IMR-90 (cell line): ENCODE results near the gene TBX4. TPM values are rescaled to one million over a fixed set of nuclear protein-coding genes. Genes with fewer than 3 reads are reported as not detected.

Source experiments
- ATAC-seq: fragments of 200-7000 bp; cut with Tn5 transposase; 2 replicates; pipeline ENCODE4 v1.9.1; 2020; ENCODE audit warnings: low read depth, mild to moderate bottlenecking, moderate library complexity
- BruUV-seq: library from RNA; stranded (reverse); fragments of 400-500 nt; replicated peaks from 2 replicates; lab custom pipeline; 2021; lab: Mats Ljungman, UMichigan
- CTCF ChIA-PET: fragments of 300-600 bp; formaldehyde crosslinking; extraction: SDS; loops from one replicate; lab custom pipeline; 2021; ENCODE audit warnings: antibody characterized with exemption; lab: Yijun Ruan, JAX
- POLR2A ChIA-PET: fragments of 300-600 bp; sonication (Branson Sonifier 250); formaldehyde crosslinking; loops from one replicate; lab custom pipeline; 2022; ENCODE audit warnings: antibody characterized with exemption; ENCODE audit not compliant: unreplicated experiment; lab: Charles Lee
- DNase-seq: peaks from one replicate; pipeline ENCODE4 v3.0.0; 2013
- H2AFZ ChIP-seq: replicated peaks from 2 replicates; pipeline ENCODE3; 2013; ENCODE audit warnings: low read length, mild to moderate bottlenecking; ENCODE audit not compliant: poor library complexity
- H2AK5ac ChIP-seq: 2 replicates; pipeline ENCODE4 v1.6.1; 2013; ENCODE audit warnings: low read depth, low read length, inconsistent platforms
- H2AK9ac ChIP-seq: replicated peaks from 2 replicates; pipeline ENCODE3; 2013; ENCODE audit warnings: mild to moderate bottlenecking, low read depth, low read length, moderate library complexity; ENCODE audit not compliant: poor library complexity
- H2BK120ac ChIP-seq: 2 replicates; pipeline ENCODE4 v1.6.1; 2013; ENCODE audit warnings: low read depth, low read length, inconsistent platforms
- H2BK15ac ChIP-seq: 3 replicates; pipeline ENCODE4 v1.6.1; 2013; ENCODE audit warnings: low read depth, low read length, inconsistent platforms
- H2BK20ac ChIP-seq: 2 replicates; pipeline ENCODE4 v1.6.1; 2013; ENCODE audit warnings: low read depth, mild to moderate bottlenecking, inconsistent platforms, low read length, moderate library complexity
- H2BK5ac ChIP-seq: 2 replicates; pipeline ENCODE4 v1.6.1; 2013; ENCODE audit warnings: mild to moderate bottlenecking, low read depth, low read length, inconsistent platforms; ENCODE audit not compliant: poor library complexity, severe bottlenecking
- H3K14ac ChIP-seq: replicated peaks from 2 replicates; pipeline ENCODE4 v1.6.1; 2013; ENCODE audit warnings: low read depth, low read length, inconsistent platforms
- H3K18ac ChIP-seq: 2 replicates; pipeline ENCODE4 v1.6.1; 2013; ENCODE audit warnings: low read depth, low read length, control low read depth
- H3K23ac ChIP-seq: 2 replicates; pipeline ENCODE4 v1.6.1; 2013; ENCODE audit warnings: low read depth, low read length, inconsistent platforms
- H3K27ac ChIP-seq: 2 replicates; pipeline ENCODE4 v1.5.1; 2013; ENCODE audit warnings: mild to moderate bottlenecking, control low read depth, low read length; ENCODE audit not compliant: insufficient read depth
- H3K27me3 ChIP-seq: 2 replicates; pipeline ENCODE4 v1.6.1; 2013; ENCODE audit warnings: low read length; ENCODE audit not compliant: control insufficient read depth, insufficient read depth
- H3K36me3 ChIP-seq: 2 replicates; pipeline ENCODE4 v1.6.1; 2013; ENCODE audit warnings: low read length, mixed read lengths; ENCODE audit not compliant: control insufficient read depth, insufficient read depth
- H3K4ac ChIP-seq: 2 replicates; pipeline ENCODE4 v1.6.1; 2013; ENCODE audit warnings: low read depth, low read length, inconsistent platforms
- H3K4me1 ChIP-seq: 2 replicates; pipeline ENCODE4 v1.6.1; 2013; ENCODE audit warnings: low read length, mixed read lengths; ENCODE audit not compliant: control insufficient read depth, insufficient read depth
- H3K4me2 ChIP-seq: 2 replicates; pipeline ENCODE4 v1.6.1; 2013; ENCODE audit warnings: low read depth, mild to moderate bottlenecking, control low read depth, low read length, moderate library complexity
- H3K4me3 ChIP-seq: 2 replicates; pipeline ENCODE4 v1.5.1; 2013; ENCODE audit warnings: low read depth, mild to moderate bottlenecking, control low read depth, low read length, moderate library complexity; ENCODE audit not compliant: insufficient read depth
- H3K56ac ChIP-seq: 2 replicates; pipeline ENCODE4 v1.6.1; 2013; ENCODE audit warnings: low read length, inconsistent platforms; ENCODE audit not compliant: insufficient read depth; ENCODE audit errors: extremely low read depth
- H3K79me1 ChIP-seq, 2 experiments: 2 replicates each; pipeline ENCODE4 v1.6.1; 2013; ENCODE audit warnings: low read length in 2 of 2, inconsistent platforms in 1 of 2, low read depth in 1 of 2
- H3K9ac ChIP-seq: 2 replicates; pipeline ENCODE4 v1.6.1; 2013; ENCODE audit warnings: low read depth, low read length, control low read depth
- H3K9me1 ChIP-seq: 2 replicates; pipeline ENCODE4 v1.6.1; 2013; ENCODE audit warnings: low read length, inconsistent platforms; ENCODE audit not compliant: insufficient read depth
- H3K9me3 ChIP-seq: 2 replicates; pipeline ENCODE4 v1.6.1; 2013; ENCODE audit warnings: low read length; ENCODE audit not compliant: control insufficient read depth, insufficient read depth
- H4K20me1 ChIP-seq: 2 replicates; pipeline ENCODE4 v1.6.1; 2013; ENCODE audit warnings: low read length, inconsistent platforms; ENCODE audit not compliant: insufficient read depth
- H4K5ac ChIP-seq: 2 replicates; pipeline ENCODE4 v1.6.1; 2013; ENCODE audit warnings: mild to moderate bottlenecking, low read depth, low read length, control low read depth
- H4K8ac ChIP-seq, 2 experiments: 2 replicates each; pipeline ENCODE4 v1.6.1; 2013; ENCODE audit warnings: low read depth in 2 of 2, low read length in 2 of 2, control low read depth in 1 of 2, inconsistent platforms in 1 of 2
- H4K91ac ChIP-seq: 2 replicates; pipeline ENCODE4 v1.6.1; 2013; ENCODE audit warnings: low read depth, low read length, inconsistent platforms; ENCODE audit not compliant: insufficient read depth
- BHLHE40 ChIP-seq: fragments of 150-350 bp; IDR thresholded peaks from 2 replicates; pipeline ENCODE4 v1.6.1; 2016; ENCODE audit warnings: mild to moderate bottlenecking, low read depth, low read length
- MXI1 ChIP-seq: IDR thresholded peaks from 2 replicates; pipeline ENCODE4 v1.6.1; 2012; ENCODE audit warnings: low read depth, mild to moderate bottlenecking, low read length, moderate library complexity, borderline replicate concordance
- POLR2A ChIP-seq: IDR thresholded peaks from 2 replicates; pipeline ENCODE4 v1.6.1; 2012; ENCODE audit warnings: mild to moderate bottlenecking, low read depth, low read length
- WGBS, 2 experiments: methylation state at CpG; one replicate each; pipeline versions ENCODE4 v1.1.5 to v1.1.7; 2013; ENCODE audit warnings: missing lambda C conversion rate in 2 of 2; ENCODE audit not compliant: insufficient read length in 1 of 2; ENCODE audit errors: extremely low coverage in 2 of 2; 5-methylcytosine and 5-hydroxymethylcytosine counted together
- dilution Hi-C: fragments of 300-500 bp; cut with HindIII; formaldehyde crosslinking; loops from one replicate; pipeline ENCODE4 v1.14.3; 2018; ENCODE audit warnings: low sequenced_read_pairs; ENCODE audit not compliant: unreplicated experiment
- in situ Hi-C: fragments of 300-500 bp; cut with MboI; formaldehyde crosslinking; loops from 3 replicates; pipeline ENCODE4 v1.14.3; 2019; ENCODE audit warnings: low sequenced_read_pairs, inconsistent platforms, mixed read lengths
- intact Hi-C: fragments of 100-400 bp; cut with micrococcal nuclease; formaldehyde crosslinking; loops from 2 replicates; pipeline ENCODE4 v1.10.0; 2022
- polyA plus RNA-seq, 3 experiments: library from polyadenylated mRNA; depleted of rRNA; stranded (reverse); fragments of >200 nt; gene quantifications; 2 replicates each; pipeline ENCODE4 v1.2.3, GENCODE V29; 2012; ENCODE audit warnings: low replicate concordance in 1 of 3
- total RNA-seq: library from RNA; depleted of rRNA; stranded (reverse); fragments of >200 nt; gene quantifications from 2 replicates; pipeline ENCODE4 v1.2.3, GENCODE V29; 2012

The TBX4 gene
- total and polyA plus RNA-seq, 2 of the 4 experiments (the other 2 are of a cell fraction) = 0.05 TPM; not detected in 1

DNA sequence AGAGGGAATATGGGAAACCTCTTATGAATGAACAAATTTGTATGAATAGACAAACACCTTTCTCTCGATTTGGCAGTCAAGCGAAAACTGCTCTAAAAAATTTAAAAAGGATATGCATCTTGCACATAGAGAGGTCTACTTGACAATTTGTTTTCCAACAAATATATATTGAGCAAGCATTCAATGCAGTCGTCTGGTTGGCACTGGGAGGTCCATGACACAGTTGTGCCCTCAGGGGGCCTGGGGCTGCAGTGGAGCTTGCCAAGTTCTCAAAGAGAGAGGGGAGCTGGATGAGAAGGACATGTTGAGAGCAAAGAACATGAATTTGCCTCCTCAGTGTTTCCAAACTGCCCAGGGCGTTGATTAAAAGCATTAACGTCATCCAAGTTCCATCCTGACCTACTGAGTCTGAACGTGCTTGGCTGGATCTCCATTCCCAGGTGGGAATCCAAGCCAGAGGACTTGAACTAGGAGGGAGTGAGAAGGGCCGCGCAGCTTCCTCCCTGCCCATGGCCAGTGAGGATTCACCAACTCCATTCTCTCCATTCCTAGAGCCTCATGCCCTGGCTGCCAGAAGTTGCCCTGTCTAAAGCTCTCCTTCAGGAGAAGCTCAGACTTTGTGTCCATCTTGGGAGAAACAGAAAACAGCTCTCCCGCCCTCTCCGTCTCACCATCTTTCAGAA, 28.1 kb upstream of the TBX4 start:
- Histone ChIP-seq H3K4me2 (no peak overlapping the region), H3K18ac (no peak overlapping the region), H2BK20ac (no peak overlapping the region), H2BK120ac (no peak overlapping the region), H4K8ac (no peak overlapping the region), H3K4me1 (peaks cover 1% of the 10 kb centered on the region; the same call in 1 of the 2 replicates), H3K9me1 (peaks cover 4% of the 10 kb centered on the region; the same call in 1 of the 2 replicates), H3K14ac (no peak overlapping the region), H4K20me1 (no peaks in the 10 kb centered on the region), H3K9me3 (no peaks in the 10 kb centered on the region; the same call in 1 of the 2 replicates), H3K56ac (no peak overlapping the region), H4K5ac (no peak overlapping the region), H3K27me3 (peaks cover 17% of the 10 kb centered on the region), H3K9ac (no peak overlapping the region), H3K36me3 (no peaks in the 10 kb centered on the region), H3K4me3 (no peak overlapping the region), H2AK9ac (no peak overlapping the region), H3K27ac (no peak overlapping the region), H2AK5ac (no peak overlapping the region), H3K23ac (no peak overlapping the region), H2BK5ac (no peak overlapping the region), H2AFZ (no peak overlapping the region), H4K91ac (no peak overlapping the region), H3K79me1 (no peaks in the 10 kb centered on the region), H3K4ac (no peak overlapping the region), H2BK15ac (no peak overlapping the region)
- intact Hi-C loops = no loop called here
- dilution Hi-C loops = no loop called here
- 100% methylated on average over 1 of the region's 10 CpGs; no CpG with 5 or more reads in 1 of the 2 experiments for WGBS, 2 experiments
- TF ChIP-seq BHLHE40 (no peak), POLR2A (no peak), MXI1 (no peak)
- no TSS peak for BruUV-seq
- CTCF ChIA-PET = no interaction called here
- ATAC-seq (no peak), DNase-seq (no peak)
- POLR2A ChIA-PET = no interaction called here
- in situ Hi-C loops = loop anchor here (5.0 to 10.0 kb wide), 2 partner anchors 128 to 421 kb away; no protein-coding TSS in a partner anchor
